Coronary artery (tissue), 2 donors: ENCODE results near the gene KAZN.
"Not testable (repeated sequence)": the region's sequence is repeated elsewhere in the genome, so short reads cannot be mapped to it uniquely, and the experiment has no call there.

Experiments
- DNase-seq: peaks from one replicate; pipeline ENCODE4 v3.0.0-alpha.2; 2017; ENCODE audit warnings: low spot score
- H3K27ac ChIP-seq, 2 donors: fragments of 200-600 bp; sonication (generic); one replicate each; pipeline ENCODE4 v1.5.1; 2016 to 2019
- H3K4me3 ChIP-seq: fragments of 200-600 bp; sonication (generic); 2 replicates; pipeline ENCODE4 v1.5.1; 2016; ENCODE audit warnings: mild to moderate bottlenecking, moderate library complexity
- CTCF ChIP-seq: fragments of 200-600 bp; sonication (generic); IDR thresholded peaks from one replicate; pipeline ENCODE4 v1.5.1; 2019; ENCODE audit warnings: antibody characterized with exemption

Gene KAZN

DNA sequence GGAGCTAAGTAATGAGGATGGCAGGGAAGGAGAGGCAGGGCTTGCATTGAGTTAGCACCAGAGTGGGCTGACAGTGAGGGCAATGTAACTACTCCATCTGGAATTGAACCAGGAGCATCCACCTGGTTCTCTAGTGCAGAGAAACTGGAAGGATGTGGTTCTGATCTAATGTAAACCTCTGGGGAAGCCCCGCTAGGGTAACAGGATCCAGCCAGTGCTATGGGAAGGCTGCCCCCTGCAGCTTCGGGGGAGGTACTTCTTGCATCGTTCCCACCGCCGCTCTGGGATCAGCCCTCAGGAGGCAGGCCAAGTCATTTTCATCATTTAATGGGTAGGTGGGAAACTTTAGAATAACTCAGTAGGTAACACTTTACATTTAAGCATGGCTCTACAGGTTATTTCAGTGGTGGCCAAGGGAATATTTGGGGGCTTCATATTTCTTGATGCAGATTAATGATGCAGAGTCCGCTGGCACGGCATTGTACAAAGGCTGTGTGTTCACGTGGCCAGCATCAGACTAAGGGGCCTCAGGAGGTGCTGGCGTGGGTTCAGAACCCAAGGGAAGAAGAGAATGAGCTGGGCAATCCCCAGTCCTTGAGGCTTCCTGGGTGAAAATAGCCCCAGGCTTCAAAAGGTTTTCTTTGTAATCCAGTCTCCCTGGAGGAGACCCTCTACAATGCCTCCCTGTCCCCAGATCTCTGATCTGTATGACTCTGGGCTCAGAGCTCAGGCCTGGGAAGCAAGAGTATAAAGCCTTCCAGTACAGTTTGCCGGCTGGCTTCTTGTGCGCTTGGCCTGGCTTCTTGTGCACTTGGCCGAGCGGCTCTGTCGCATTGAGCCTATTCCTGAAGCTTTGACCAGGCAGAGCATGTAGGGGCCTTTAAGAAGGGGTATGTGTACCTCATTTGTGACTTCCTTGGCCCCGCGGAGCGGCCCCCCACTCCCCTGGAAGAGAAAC is 26.4 kb upstream of the KAZN start:
- DNase-seq = no peak
- no peak overlapping the region for H3K4me3 ChIP-seq
- no peak for TF ChIP-seq CTCF
- H3K27ac ChIP-seq = no peak overlapping the region

DNA sequence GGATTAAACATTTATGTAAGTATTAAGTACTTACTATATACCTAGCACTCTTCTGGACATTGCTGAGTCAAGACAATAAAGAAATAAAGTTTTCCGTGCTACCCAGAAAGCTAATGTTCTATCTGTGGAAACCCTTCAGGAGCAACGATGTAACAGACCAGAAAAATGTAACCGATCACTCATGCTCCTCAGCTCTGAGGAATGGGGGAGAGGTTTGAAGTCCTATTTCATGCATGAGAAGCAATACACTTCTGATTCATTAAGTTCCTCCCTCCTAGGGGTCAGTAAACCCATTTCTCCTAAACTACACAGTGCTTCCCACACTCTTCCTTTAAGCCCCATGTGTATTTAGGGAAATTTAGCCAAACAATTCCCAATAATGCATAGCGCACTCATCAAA is 25.6 kb upstream of the KAZN start:
- Histone ChIP-seq H3K27ac (no peak overlapping the region), H3K4me3 (no peak overlapping the region)
- TF ChIP-seq CTCF = no peak
- no peak for DNase-seq

- Histone ChIP-seq H3K4me3 (no peak overlapping the region), H3K27ac (no peak overlapping the region)
- no peak for TF ChIP-seq CTCF
- DNase-seq = no peak
Observed at GRCh38 chr1:14576155-14576554, 22.3 kb upstream of the KAZN start.

DNA sequence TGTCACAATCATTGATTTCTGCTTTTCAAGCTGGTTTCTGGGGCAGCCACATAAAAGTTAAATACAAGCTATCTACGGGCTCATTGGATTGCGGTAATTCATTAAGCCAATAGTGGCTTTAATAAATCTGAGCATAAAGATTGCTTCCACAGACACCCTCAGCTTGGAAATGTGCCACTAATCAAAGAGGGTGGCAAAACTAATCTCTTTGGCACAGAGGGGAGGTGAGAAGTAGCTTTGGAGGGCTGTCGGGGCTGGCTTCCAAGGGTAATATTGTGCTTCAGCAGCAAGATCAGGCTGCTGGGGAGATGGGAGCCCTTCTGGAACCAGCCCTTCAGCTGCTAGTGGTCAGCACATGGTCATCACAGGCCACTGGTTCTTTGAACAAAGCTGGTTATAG is 21.2 kb upstream of the KAZN start:
- no peak overlapping the region for H3K27ac ChIP-seq
- no peak for TF ChIP-seq CTCF
- no peak overlapping the region for H3K4me3 ChIP-seq
- no peak for DNase-seq

DNA sequence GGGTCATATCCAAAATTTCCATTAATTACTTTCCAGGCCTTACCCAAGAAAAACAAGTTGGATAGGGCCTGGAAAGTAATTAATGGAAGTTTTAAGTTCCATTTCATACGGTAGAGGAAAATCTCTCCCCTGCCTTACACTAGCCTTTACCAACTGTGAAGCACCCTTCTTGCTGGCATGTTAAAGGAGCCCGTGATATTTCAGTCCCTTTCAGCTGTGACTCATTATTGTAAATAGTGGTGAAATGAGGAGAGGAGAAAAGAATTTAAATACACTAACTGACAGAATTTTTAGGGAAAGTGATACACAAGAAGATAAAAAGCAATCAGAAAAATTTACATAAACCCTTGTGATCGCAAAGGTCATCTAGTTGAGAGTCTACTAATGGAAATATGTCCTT is 20.3 kb upstream of the KAZN start:
- TF ChIP-seq CTCF = no peak
- H3K4me3 ChIP-seq = no peak overlapping the region
- DNase-seq = no peak
- no peak overlapping the region for H3K27ac ChIP-seq

- H3K27ac ChIP-seq, DNase-seq, H3K4me3 ChIP-seq: not testable (repeated sequence)
Observed at GRCh38 chr1:14580295-14580694, 18.2 kb upstream of the KAZN start.

DNA sequence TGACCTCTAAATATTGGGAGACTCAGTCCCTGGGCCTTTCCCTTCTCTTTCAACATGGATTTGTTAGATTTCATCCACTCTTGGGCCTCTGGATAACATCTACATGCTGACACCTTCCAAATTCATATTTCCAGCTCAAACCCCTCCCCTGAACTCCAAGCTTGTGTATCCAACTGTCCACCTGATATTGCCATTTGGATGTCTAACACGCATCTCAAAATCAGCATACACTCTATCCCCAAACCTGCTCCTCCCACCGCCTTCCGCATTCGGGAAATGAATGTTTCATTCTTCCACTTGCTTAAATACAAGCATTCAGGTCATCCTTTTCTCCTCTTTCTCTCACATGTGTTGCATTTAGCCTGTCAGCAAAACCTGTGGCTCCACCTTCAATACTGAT is 17.5 kb upstream of the KAZN start:
- TF ChIP-seq CTCF = no peak
- no peak overlapping the region for H3K4me3 ChIP-seq

More for the DNA sequence above, 17.5 kb upstream of the KAZN start:
- no peak overlapping the region for H3K27ac ChIP-seq
- DNase-seq = no peak
